ENCODE results near the gene PODXL2. TPM values are rescaled to one million over a fixed set of nuclear protein-coding genes. Genes with fewer than 3 reads are reported as not detected.

PODXL2 gene
- total RNA-seq, 1 donor from 2014 or later = 1.6 TPM

- Histone ChIP-seq H3K27ac (no peak overlapping the region), H3K9me3 (no peaks in the 10 kb centered on the region), H3K27me3 (no peaks in the 10 kb centered on the region), H3K36me3 (no peaks in the 10 kb centered on the region), H3K4me3 (no peak overlapping the region), H3K4me1 (no peaks in the 10 kb centered on the region)
- no peak for DNase-seq (ENCODE audit: low spot score in 2 of 2)
- intact Hi-C loops (cut with DNase I) = no loop called here
- no peak for TF ChIP-seq CTCF (IDR thresholded peaks at IDR 0.05)
Observed at GRCh38 chr3:127665165-127665564, 36.2 kb downstream of the PODXL2 start.

GRCh38 chr3:127665586-127665985 is 36.6 kb downstream of the PODXL2 start:
- DNase-seq (ENCODE audit: low spot score in 2 of 2) = peak in 1 of 2 donors; percentile 12
- Histone ChIP-seq H3K9me3 (no peaks in the 10 kb centered on the region), H3K36me3 (no peaks in the 10 kb centered on the region), H3K4me3 (no peak overlapping the region), H3K27ac (no peak overlapping the region), H3K4me1 (no peaks in the 10 kb centered on the region), H3K27me3 (no peaks in the 10 kb centered on the region)
- intact Hi-C loops (cut with DNase I) = no loop called here
- no peak for TF ChIP-seq CTCF (IDR thresholded peaks at IDR 0.05)

GRCh38 chr3:127666676-127667075 is 37.7 kb downstream of the PODXL2 start:
- DNase-seq (ENCODE audit: low spot score in 2 of 2) = peak in 1 of 2 donors; percentile 28
- Histone ChIP-seq H3K4me3 (no peak overlapping the region), H3K36me3 (no peaks in the 10 kb centered on the region), H3K27me3 (no peaks in the 10 kb centered on the region), H3K9me3 (no peaks in the 10 kb centered on the region), H3K27ac (no peak overlapping the region), H3K4me1 (peaks cover 3 to 4% of the 10 kb centered on the region in 2 donors)
- TF ChIP-seq CTCF (IDR thresholded peaks at IDR 0.05) = no peak
- intact Hi-C loops (cut with DNase I) = no loop called here

GRCh38 chr3:127667119-127667681 is 38.2 kb downstream of the PODXL2 start:
- Histone ChIP-seq H3K9me3 (no peaks in the 10 kb centered on the region), H3K27me3 (no peaks in the 10 kb centered on the region), H3K4me1 (peaks cover 5 to 9% of the 10 kb centered on the region in 2 donors), H3K36me3 (no peaks in the 10 kb centered on the region), H3K4me3 (no peak overlapping the region), H3K27ac (no peak overlapping the region)
- no peak for TF ChIP-seq CTCF (IDR thresholded peaks at IDR 0.05)
- peak in 1 of 2 donors; percentile 42 for DNase-seq (ENCODE audit: low spot score in 2 of 2)
- intact Hi-C loops (cut with DNase I) = no loop called here

- no peaks in the 10 kb centered on the region for H3K27me3 ChIP-seq
- TF ChIP-seq CTCF (IDR thresholded peaks at IDR 0.05) = no peak
- peaks cover 9 to 11% of the 10 kb centered on the region in 2 donors for H3K4me1 ChIP-seq
- H3K4me3 ChIP-seq = no peak overlapping the region
- H3K36me3 ChIP-seq = no peaks in the 10 kb centered on the region
- H3K27ac ChIP-seq = no peak overlapping the region
- peak in 1 of 2 donors; percentile 45 for DNase-seq (ENCODE audit: low spot score in 2 of 2)
- intact Hi-C loops (cut with DNase I) = no loop called here
- H3K9me3 ChIP-seq = no peaks in the 10 kb centered on the region
Observed at GRCh38 chr3:127668906-127669305, 39.9 kb downstream of the PODXL2 start.
